HepG2 (cell line): Measurements from ENCODE around the gene SLC35B1.

Source experiments
- DNMT1 ChIP-seq: sonication (generic); formaldehyde crosslinking; IDR thresholded peaks from 2 replicates; pipeline ENCODE4 v1.5.1; 2020; ENCODE audit warnings: mild to moderate bottlenecking, missing genetic modification reagents
- SIN3A ChIP-seq: IDR thresholded peaks from 2 replicates; pipeline ENCODE4 v1.6.1; 2011; ENCODE audit warnings: low read depth, mild to moderate bottlenecking, control low read depth, low read length, borderline replicate concordance
- ZNF782 ChIP-seq: sonication (generic); formaldehyde crosslinking; IDR thresholded peaks from 2 replicates; pipeline ENCODE4 v1.4.0; 2020; ENCODE audit warnings: missing genetic modification reagents, mild to moderate bottlenecking, borderline replicate concordance
- TF ChIP-seq, protein P1 (sequence below): sonication (generic); formaldehyde crosslinking; IDR thresholded peaks from 2 replicates; pipeline ENCODE4 v1.4.0; 2020; ENCODE audit warnings: missing genetic modification reagents
- TF ChIP-seq, protein P2 (sequence below): sonication (generic); formaldehyde crosslinking; IDR thresholded peaks from 2 replicates; pipeline ENCODE4 v1.8.0; 2022; ENCODE audit warnings: mild to moderate bottlenecking, missing genetic modification reagents, borderline replicate concordance

DNA sequence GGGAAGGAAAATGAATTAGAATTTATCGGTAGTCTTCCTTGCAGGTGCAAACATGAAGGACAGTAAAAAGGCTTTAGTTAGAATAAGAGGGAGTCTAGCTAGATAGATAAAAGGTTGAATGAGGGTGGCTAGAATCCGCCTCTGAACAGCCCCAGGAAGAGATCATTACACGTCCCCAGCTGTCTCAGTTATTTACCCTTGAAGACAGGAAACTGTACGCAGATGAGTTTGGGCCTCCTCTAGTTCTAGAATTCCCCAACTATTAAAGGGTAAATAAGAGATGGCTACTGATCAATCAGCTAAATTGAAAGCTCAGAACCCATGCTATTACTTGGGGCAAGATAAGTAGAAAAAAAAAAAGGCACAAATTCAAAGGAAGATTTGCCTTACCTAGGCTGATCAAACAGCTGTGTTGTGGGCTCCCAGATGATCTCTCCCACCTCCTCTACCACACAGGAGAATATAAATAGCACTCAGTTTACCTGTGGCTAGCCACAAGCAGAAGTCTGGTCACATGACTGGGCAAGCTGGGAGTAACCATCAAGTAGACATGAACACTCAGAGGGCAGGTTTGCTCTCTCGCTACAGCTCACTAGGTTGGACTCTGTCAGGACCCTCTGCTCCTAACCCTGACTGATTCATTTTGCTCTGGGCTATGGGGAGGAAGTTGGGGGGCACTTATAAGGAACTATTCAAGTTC is 39.2 kb upstream of the SLC35B1 start:
- TF ChIP-seq DNMT1 (CRISPR knock-in tag) (no peak), ZNF782 (no peak), SIN3A (no peak)
- TF ChIP-seq, protein P1, sequence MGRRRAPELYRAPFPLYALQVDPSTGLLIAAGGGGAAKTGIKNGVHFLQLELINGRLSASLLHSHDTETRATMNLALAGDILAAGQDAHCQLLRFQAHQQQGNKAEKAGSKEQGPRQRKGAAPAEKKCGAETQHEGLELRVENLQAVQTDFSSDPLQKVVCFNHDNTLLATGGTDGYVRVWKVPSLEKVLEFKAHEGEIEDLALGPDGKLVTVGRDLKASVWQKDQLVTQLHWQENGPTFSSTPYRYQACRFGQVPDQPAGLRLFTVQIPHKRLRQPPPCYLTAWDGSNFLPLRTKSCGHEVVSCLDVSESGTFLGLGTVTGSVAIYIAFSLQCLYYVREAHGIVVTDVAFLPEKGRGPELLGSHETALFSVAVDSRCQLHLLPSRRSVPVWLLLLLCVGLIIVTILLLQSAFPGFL (CRISPR knock-in tag) = no peak
- TF ChIP-seq, protein P2, sequence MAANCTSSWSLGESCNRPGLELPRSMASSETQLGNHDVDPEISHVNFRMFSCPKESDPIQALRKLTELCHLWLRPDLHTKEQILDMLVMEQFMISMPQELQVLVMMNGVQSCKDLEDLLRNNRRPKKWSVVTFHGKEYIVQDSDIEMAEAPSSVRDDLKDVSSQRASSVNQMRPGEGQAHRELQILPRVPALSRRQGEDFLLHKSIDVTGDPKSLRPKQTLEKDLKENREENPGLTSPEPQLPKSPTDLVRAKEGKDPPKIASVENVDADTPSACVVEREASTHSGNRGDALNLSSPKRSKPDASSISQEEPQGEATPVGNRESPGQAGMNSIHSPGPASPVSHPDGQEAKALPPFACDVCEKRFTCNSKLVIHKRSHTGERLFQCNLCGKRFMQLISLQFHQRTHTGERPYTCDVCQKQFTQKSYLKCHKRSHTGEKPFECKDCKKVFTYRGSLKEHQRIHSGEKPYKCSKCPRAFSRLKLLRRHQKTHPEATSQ = no peak
